Panc1 (cell line): ENCODE measurements around the gene ADGRA1. TPM values are rescaled to one million over a fixed set of nuclear protein-coding genes. Genes with fewer than 3 reads are reported as not detected.

Experiments used
- ATAC-seq: fragments of 200-7000 bp; cut with Tn5 transposase; 2 replicates; pipeline ENCODE4 v1.9.1; 2020; ENCODE audit warnings: mild to moderate bottlenecking, moderate library complexity
- BruUV-seq: library from RNA; stranded (reverse); fragments of 400-500 nt; replicated peaks from 2 replicates; lab custom pipeline; 2021; lab: Mats Ljungman, UMichigan
- CTCF ChIA-PET: fragments of 300-600 bp; sonication (Branson Sonifier 250); formaldehyde crosslinking; loops from one replicate; lab custom pipeline; 2022; ENCODE audit warnings: antibody characterized with exemption; lab: Charles Lee
- POLR2A ChIA-PET: fragments of 300-600 bp; sonication (Branson Sonifier 250); formaldehyde crosslinking; loops from one replicate; lab custom pipeline; 2022; ENCODE audit warnings: antibody characterized with exemption; lab: Charles Lee
- DNase-seq: peaks from one replicate; pipeline ENCODE4 v3.0.0-alpha.2; 2010; ENCODE audit warnings: low read depth, low spot score
- H3K27ac ChIP-seq: 2 replicates; pipeline ENCODE4 v1.5.1; 2011; ENCODE audit warnings: mild to moderate bottlenecking, low read length, inconsistent platforms
- H3K27me3 ChIP-seq: fragments of 200-500 bp; sonication (Bioruptor generic); 2 replicates; pipeline ENCODE4 v1.6.0; 2014; ENCODE audit warnings: low read length, inconsistent platforms; ENCODE audit not compliant: control insufficient read depth, insufficient read depth
- H3K36me3 ChIP-seq: fragments of 200-500 bp; sonication (Bioruptor generic); 2 replicates; pipeline ENCODE4 v1.5.1; 2014; ENCODE audit warnings: inconsistent platforms, mild to moderate bottlenecking, low read length, moderate library complexity; ENCODE audit not compliant: control insufficient read depth, insufficient read depth
- H3K4me1 ChIP-seq: 2 replicates; pipeline ENCODE4 v1.5.1; 2011; ENCODE audit warnings: inconsistent platforms, mild to moderate bottlenecking, low read length, moderate library complexity; ENCODE audit not compliant: control insufficient read depth, insufficient read depth
- H3K4me3 ChIP-seq, 2 experiments: 2 replicates each; pipeline ENCODE4 v1.5.1; 2011 to 2012; ENCODE audit warnings: low read depth in 2 of 2, low read length in 2 of 2, mild to moderate bottlenecking in 2 of 2, inconsistent platforms in 1 of 2, moderate library complexity in 1 of 2
- H3K9me3 ChIP-seq: fragments of 200-500 bp; sonication (Bioruptor generic); 2 replicates; pipeline ENCODE4 v1.5.1; 2014; ENCODE audit warnings: low read depth, mild to moderate bottlenecking, inconsistent platforms, low read length, moderate library complexity; ENCODE audit not compliant: control insufficient read depth, insufficient read depth
- CTCF ChIP-seq: fragments of 450-650 bp; IDR thresholded peaks from 2 replicates; pipeline ENCODE4 v1.5.1; 2017; ENCODE audit warnings: mild to moderate bottlenecking
- POLR2AphosphoS5 ChIP-seq: IDR thresholded peaks from 2 replicates; pipeline ENCODE4 v1.6.1; 2012; ENCODE audit warnings: mild to moderate bottlenecking, low read depth, low read length, moderate library complexity
- REST ChIP-seq, 2 experiments: IDR thresholded peaks; 2 replicates each; pipeline ENCODE4 v1.6.1; 2011 to 2012; ENCODE audit warnings: low read depth in 2 of 2, control low read depth in 1 of 2, low read length in 1 of 2, mild to moderate bottlenecking in 1 of 2, moderate library complexity in 1 of 2; ENCODE audit not compliant: insufficient read depth in 1 of 2
- SIN3A ChIP-seq: IDR thresholded peaks from 2 replicates; pipeline ENCODE4 v1.6.1; 2012; ENCODE audit warnings: low read depth, mild to moderate bottlenecking, low read length, moderate library complexity, borderline replicate concordance; ENCODE audit not compliant: insufficient read depth
- TCF7L2 ChIP-seq: IDR thresholded peaks from 2 replicates; pipeline ENCODE4 v1.6.1; 2011; ENCODE audit warnings: mild to moderate bottlenecking, low read depth, low read length, inconsistent platforms
- in situ Hi-C: cut with HindIII; loops from 2 replicates; pipeline ENCODE4 v1.10.0; 2016; ENCODE audit warnings: low sequenced_read_pairs, low pct_unique_long_range_greater_than_20kb
- intact Hi-C: fragments of 100-400 bp; cut with micrococcal nuclease; formaldehyde crosslinking; loops from one replicate; pipeline ENCODE4 v1.10.0; 2022; ENCODE audit not compliant: unreplicated experiment
- total RNA-seq: library from RNA; stranded (reverse); gene quantifications from one replicate; pipeline ENCODE4 v1.2.1, GENCODE V29; 2021; ENCODE audit not compliant: unreplicated experiment

ADGRA1 gene
- total RNA-seq, 1 experiment from 2014 or later, result 0.05 TPM

- in situ Hi-C loops (no loop called here), intact Hi-C loops (no loop called here)
- no peak overlapping the region for H3K27ac ChIP-seq
- ChIA-PET CTCF (no interaction called here), POLR2A (no interaction called here)
- H3K27me3 ChIP-seq, result no peaks in the 10 kb centered on the region
- H3K4me3 ChIP-seq, result no peak overlapping the region
- ATAC-seq (no peak), DNase-seq (no peak)
- BruUV-seq, result no TSS peak
- H3K9me3 ChIP-seq, result no peaks in the 10 kb centered on the region
- no peaks in the 10 kb centered on the region for H3K36me3 ChIP-seq
- no peak for TF ChIP-seq SIN3A
- no peak for TF ChIP-seq TCF7L2
- no peaks in the 10 kb centered on the region; the same call in 1 of the 2 replicates for H3K4me1 ChIP-seq
Observed at GRCh38 chr10:133131734-133132472, 44.2 kb downstream of the ADGRA1 start.

GRCh38 chr10:133132473-133133291 lies 45.0 kb downstream of the ADGRA1 start:
- intact Hi-C loops, result no loop called here
- ChIA-PET POLR2A (no interaction called here), CTCF (no interaction called here)
- no peak overlapping the region for H3K4me3 ChIP-seq
- peak; percentile 39 for ATAC-seq
- H3K27me3 ChIP-seq, result no peaks in the 10 kb centered on the region
- in situ Hi-C loops, result no loop called here
- no peak for DNase-seq
- TF ChIP-seq CTCF (no peak), SIN3A (no peak), POLR2AphosphoS5 (no peak), TCF7L2 (no peak), REST (IDR thresholded peaks at IDR 0.05; ENCODE audit: insufficient read depth in 1 of 2, low read depth in 2 of 2, low read length in 1 of 2) (no peak)
- H3K9me3 ChIP-seq, result no peaks in the 10 kb centered on the region
- no peak overlapping the region for H3K27ac ChIP-seq
- no peaks in the 10 kb centered on the region for H3K36me3 ChIP-seq
- no peaks in the 10 kb centered on the region; the same call in none of the 2 replicates for H3K4me1 ChIP-seq
- BruUV-seq, result no TSS peak
